Measurements from ENCODE around the gene ORC4. TPM values are rescaled to one million over a fixed set of nuclear protein-coding genes. Genes with fewer than 3 reads are reported as not detected.

ORC4 gene
- total RNA-seq, 1 donor from 2014 or later: 79.6 TPM

DNA sequence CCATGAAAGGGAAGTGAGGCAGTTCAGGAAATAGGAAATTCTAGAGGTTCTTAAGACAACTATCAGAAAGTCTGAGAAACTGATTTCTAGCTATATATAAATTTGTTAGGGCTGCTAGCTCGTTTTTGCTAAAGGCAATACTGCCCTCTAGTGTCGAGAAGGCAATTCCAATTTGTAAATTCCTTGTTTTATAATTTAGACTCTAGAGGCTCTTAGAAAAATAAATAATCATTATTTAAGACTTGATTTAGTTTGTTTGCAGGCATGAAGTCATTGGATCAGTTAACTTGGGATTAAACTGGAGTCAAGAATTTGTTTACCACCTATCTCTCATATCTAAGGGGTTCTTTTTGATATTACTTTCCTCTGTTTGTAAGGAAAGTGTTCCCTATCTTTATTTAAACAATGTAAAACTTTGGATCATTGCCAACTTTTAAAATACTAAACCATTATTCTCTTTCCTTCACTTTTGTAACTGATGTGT, 109.5 kb downstream of the ORC4 start:
- intact Hi-C loops (cut with DNase I): no loop called here
- Histone ChIP-seq H3K4me3 (no peak overlapping the region), H3K27me3 (no peaks in the 10 kb centered on the region), H3K36me3 (no peaks in the 10 kb centered on the region), H3K9me3 (no peaks in the 10 kb centered on the region), H3K4me1 (peaks cover 0 to 2% of the 10 kb centered on the region in 2 donors), H3K27ac (no peak overlapping the region)
- TF ChIP-seq, protein P1, sequence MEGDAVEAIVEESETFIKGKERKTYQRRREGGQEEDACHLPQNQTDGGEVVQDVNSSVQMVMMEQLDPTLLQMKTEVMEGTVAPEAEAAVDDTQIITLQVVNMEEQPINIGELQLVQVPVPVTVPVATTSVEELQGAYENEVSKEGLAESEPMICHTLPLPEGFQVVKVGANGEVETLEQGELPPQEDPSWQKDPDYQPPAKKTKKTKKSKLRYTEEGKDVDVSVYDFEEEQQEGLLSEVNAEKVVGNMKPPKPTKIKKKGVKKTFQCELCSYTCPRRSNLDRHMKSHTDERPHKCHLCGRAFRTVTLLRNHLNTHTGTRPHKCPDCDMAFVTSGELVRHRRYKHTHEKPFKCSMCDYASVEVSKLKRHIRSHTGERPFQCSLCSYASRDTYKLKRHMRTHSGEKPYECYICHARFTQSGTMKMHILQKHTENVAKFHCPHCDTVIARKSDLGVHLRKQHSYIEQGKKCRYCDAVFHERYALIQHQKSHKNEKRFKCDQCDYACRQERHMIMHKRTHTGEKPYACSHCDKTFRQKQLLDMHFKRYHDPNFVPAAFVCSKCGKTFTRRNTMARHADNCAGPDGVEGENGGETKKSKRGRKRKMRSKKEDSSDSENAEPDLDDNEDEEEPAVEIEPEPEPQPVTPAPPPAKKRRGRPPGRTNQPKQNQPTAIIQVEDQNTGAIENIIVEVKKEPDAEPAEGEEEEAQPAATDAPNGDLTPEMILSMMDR (IDR thresholded peaks at IDR 0.05): peak; percentile 39 to 80 (median 75)
- DNase-seq (ENCODE audit: low spot score in 2 of 2): no peak

DNA sequence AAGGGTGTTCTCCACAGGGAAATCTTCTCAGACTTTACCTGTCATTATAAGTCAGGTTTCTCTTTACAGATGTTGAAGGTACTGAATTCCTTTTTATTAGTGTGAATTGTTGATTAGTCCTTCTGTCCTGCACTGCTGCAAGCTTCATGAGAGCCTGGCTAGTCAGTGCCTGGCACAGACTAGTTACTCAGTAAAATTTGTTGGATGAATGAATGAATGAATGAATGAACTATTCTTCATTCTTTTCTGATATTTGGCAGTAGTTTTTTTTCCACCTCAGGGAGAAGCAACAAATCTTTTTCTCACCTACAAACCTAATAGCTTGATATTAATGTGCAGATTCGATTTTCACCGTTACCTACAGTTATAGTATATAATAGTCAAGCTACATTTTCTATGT, 111.4 kb downstream of the ORC4 start:
- intact Hi-C loops (cut with DNase I): no loop called here
- Histone ChIP-seq H3K27ac (no peak overlapping the region), H3K36me3 (no peaks in the 10 kb centered on the region), H3K4me1 (peaks cover 0 to 2% of the 10 kb centered on the region in 2 donors), H3K27me3 (no peaks in the 10 kb centered on the region), H3K4me3 (no peak overlapping the region), H3K9me3 (no peaks in the 10 kb centered on the region)
- DNase-seq (ENCODE audit: low spot score in 2 of 2): no peak
- TF ChIP-seq, protein P1 (IDR thresholded peaks at IDR 0.05): no peak

DNA sequence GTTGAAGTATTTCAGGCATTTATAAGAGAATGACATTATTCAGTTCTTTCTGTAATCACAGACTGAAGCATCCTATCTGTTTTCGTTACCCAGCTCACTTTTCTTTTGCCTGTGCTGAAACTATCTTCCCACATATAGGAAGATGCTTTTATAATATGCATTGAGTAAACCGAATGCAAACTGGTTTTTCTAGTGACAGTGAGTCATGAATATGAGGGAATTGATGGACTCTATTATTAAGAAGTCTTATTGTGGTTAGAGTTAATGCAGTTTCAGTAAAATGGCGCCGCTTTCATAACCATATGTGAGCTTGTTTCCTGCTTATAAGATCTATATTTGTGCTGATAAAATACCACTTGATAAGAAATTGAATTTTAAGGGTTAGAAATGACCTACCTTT, 116.5 kb downstream of the ORC4 start:
- no peak for DNase-seq (ENCODE audit: low spot score in 2 of 2)
- H3K27me3 ChIP-seq: no peaks in the 10 kb centered on the region
- TF ChIP-seq, protein P1 (IDR thresholded peaks at IDR 0.05): no peak
- H3K9me3 ChIP-seq: no peaks in the 10 kb centered on the region
- H3K4me3 ChIP-seq: no peak overlapping the region
- no peaks in the 10 kb centered on the region for H3K4me1 ChIP-seq
- intact Hi-C loops (cut with DNase I): no loop called here
- no peak overlapping the region for H3K27ac ChIP-seq
- peaks cover 0 to 9% of the 10 kb centered on the region in 2 donors for H3K36me3 ChIP-seq

DNA sequence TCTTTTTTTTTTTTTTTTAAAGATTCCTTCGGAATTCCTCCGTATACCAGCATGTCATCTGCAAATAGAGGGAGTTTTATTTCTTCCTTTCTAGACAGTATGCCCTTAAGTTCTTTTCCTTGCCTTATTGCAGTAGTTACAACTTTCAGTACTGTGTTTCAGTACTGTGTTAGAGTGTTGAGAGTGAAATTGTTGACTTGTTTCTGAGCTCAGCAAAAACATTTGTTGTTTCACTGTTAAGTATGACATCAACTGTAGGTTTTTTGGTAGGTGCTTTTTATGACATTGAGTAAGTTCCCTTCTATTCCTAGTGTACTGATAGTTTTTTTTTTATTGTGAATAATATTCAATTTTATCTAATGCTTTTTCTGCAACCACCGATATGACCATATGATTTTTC, 131.9 kb downstream of the ORC4 start:
- Histone ChIP-seq H3K4me3 (no peak overlapping the region), H3K4me1 (no peaks in the 10 kb centered on the region), H3K27ac (no peak overlapping the region), H3K27me3 (no peaks in the 10 kb centered on the region), H3K9me3 (no peaks in the 10 kb centered on the region), H3K36me3 (no peaks in the 10 kb centered on the region)
- DNase-seq (ENCODE audit: low spot score in 2 of 2): no peak
- TF ChIP-seq, protein P1 (IDR thresholded peaks at IDR 0.05): no peak
- intact Hi-C loops (cut with DNase I): no loop called here

DNA sequence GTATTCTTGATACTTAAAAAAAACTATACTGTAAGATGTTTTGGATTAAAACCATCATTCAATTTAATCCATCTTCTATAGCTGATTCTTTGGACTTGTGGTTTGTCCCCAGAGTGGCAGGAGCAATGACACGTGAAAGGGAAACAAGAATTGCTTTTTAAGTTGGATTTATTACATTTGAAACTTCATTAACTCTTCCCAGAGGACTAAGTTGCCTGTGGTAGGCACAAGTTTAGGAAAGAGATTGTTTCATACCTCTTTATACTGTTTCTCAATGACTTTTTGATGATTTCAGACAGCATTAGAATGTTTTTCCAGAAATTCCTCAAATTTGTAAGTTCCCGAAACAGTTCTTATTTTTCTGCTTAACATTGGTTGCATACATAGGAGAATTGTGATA, 134.4 kb downstream of the ORC4 start:
- Histone ChIP-seq H3K4me1 (no peaks in the 10 kb centered on the region), H3K27me3 (no peaks in the 10 kb centered on the region)
- intact Hi-C loops (cut with DNase I): no loop called here

More for the DNA sequence above, 134.4 kb downstream of the ORC4 start:
- TF ChIP-seq, protein P1 (IDR thresholded peaks at IDR 0.05): no peak
- Histone ChIP-seq H3K4me3 (no peak overlapping the region), H3K27ac (no peak overlapping the region), H3K9me3 (no peaks in the 10 kb centered on the region), H3K36me3 (no peaks in the 10 kb centered on the region)
- no peak for DNase-seq (ENCODE audit: low spot score in 2 of 2)
